NCI-H226 (cell line): ENCODE data around the gene TAOK3.

ENCODE experiments used
- DNase-seq: peaks from one replicate; pipeline ENCODE4 v3.0.0-alpha.2; 2015

The TAOK3 gene

GRCh38 chr12:118127867-118128266 is 244.8 kb downstream of the TAOK3 start:
- DNase-seq: no peak

GRCh38 chr12:118126119-118126757 is 246.5 kb downstream of the TAOK3 start:
- no peak for DNase-seq

- DNase-seq: no peak
These were observed 247.0 kb downstream of the TAOK3 start for GRCh38 chr12:118125743-118126118.

GRCh38 chr12:118124333-118124874 is 248.3 kb downstream of the TAOK3 start:
- no peak for DNase-seq

GRCh38 chr12:118122264-118122663 is 250.4 kb downstream of the TAOK3 start:
- DNase-seq: no peak

- peak; percentile 47 for DNase-seq
These were observed 251.9 kb downstream of the TAOK3 start for GRCh38 chr12:118120579-118121363.

- no peak for DNase-seq
These were observed 253.2 kb downstream of the TAOK3 start for GRCh38 chr12:118119449-118119879.

GRCh38 chr12:118109088-118109487 is 263.6 kb downstream of the TAOK3 start:
- DNase-seq: no peak

- DNase-seq: no peak
These were observed 265.0 kb downstream of the TAOK3 start for GRCh38 chr12:118107694-118108093.

GRCh38 chr12:118107011-118107410 is 265.7 kb downstream of the TAOK3 start:
- DNase-seq: no peak

- DNase-seq: peak; percentile 61
These were observed 268.9 kb downstream of the TAOK3 start, which contains the start of gene VSIG10 for GRCh38 chr12:118103601-118104382. Gene VSIG10 (minus strand): TSS chr12:118104011. CDS start chr12:118103671, 340 bp downstream.

GRCh38 chr12:118103201-118103600 is 269.5 kb downstream of the TAOK3 start:
- DNase-seq: no peak

GRCh38 chr12:118102609-118103008 is 270.1 kb downstream of the TAOK3 start:
- no peak for DNase-seq

GRCh38 chr12:118102070-118102469 is 270.6 kb downstream of the TAOK3 start:
- peak; percentile 89 for DNase-seq

GRCh38 chr12:118101051-118101450 is 271.7 kb downstream of the TAOK3 start:
- DNase-seq: no peak
